CD4-positive, alpha-beta memory T cell (primary cell): ENCODE measurements around the gene MTX2. TPM values are rescaled to one million over a fixed set of nuclear protein-coding genes. Genes with fewer than 3 reads are reported as not detected.
"Not testable (repeated sequence)": the region's sequence is repeated elsewhere in the genome, so short reads cannot be mapped to it uniquely, and the experiment has no call there.

Experiments used
- CTCF ChIA-PET: fragments of 350-600 bp; sonication (Branson Sonifier 250); formaldehyde crosslinking; loops from one replicate; lab custom pipeline; 2021; ENCODE audit warnings: inconsistent platforms; ENCODE audit not compliant: partially characterized antibody; lab: Charles Lee
- POLR2A ChIA-PET: fragments of 350-600 bp; sonication (Branson Sonifier 250); formaldehyde crosslinking; loops from one replicate; lab custom pipeline; 2021; ENCODE audit not compliant: partially characterized antibody; lab: Charles Lee
- DNase-seq, 5 donors: peaks; one replicate each; pipeline versions ENCODE4 v3.0.0 to v3.0.0-alpha.2; 2020 to 2022; ENCODE audit warnings: mixed read lengths in 1 of 5
- H3K27ac ChIP-seq: one replicate; pipeline ENCODE4 v1.7.0; 2013; ENCODE audit warnings: low read depth, low read length
- H3K27me3 ChIP-seq: 2 replicates; pipeline ENCODE4 v1.7.0; 2013; ENCODE audit warnings: mild to moderate bottlenecking, low read length, moderate library complexity; ENCODE audit not compliant: insufficient read depth
- H3K36me3 ChIP-seq: 2 replicates; pipeline ENCODE4 v1.7.0; 2013; ENCODE audit warnings: mild to moderate bottlenecking, low read length, moderate library complexity; ENCODE audit not compliant: insufficient read depth
- H3K4me1 ChIP-seq: 2 replicates; pipeline ENCODE4 v1.7.0; 2013; ENCODE audit warnings: mild to moderate bottlenecking, low read length, moderate library complexity; ENCODE audit not compliant: insufficient read depth
- H3K4me3 ChIP-seq, 2 donors: one replicate each; pipeline ENCODE4 v1.7.0; 2013; ENCODE audit warnings: low read length in 2 of 2, mild to moderate bottlenecking in 1 of 2
- H3K9me3 ChIP-seq, 2 donors: one replicate each; pipeline ENCODE4 v1.7.0; 2013; ENCODE audit warnings: low read length in 2 of 2, control low read depth in 1 of 2; ENCODE audit not compliant: control insufficient read depth in 1 of 2
- H3K27ac Mint-ChIP-seq, 7 donors: one replicate each; pipeline ENCODE4 v1.8.0; 2020 to 2021; ENCODE audit warnings: mixed read lengths in 7 of 7, mild to moderate bottlenecking in 6 of 7, inconsistent platforms in 3 of 7, moderate library complexity in 3 of 7
- H3K27me3 Mint-ChIP-seq, 2 donors: one replicate each; pipeline ENCODE4 v1.8.0; 2020 to 2021; ENCODE audit warnings: mixed read lengths in 2 of 2
- H3K36me3 Mint-ChIP-seq, 2 donors: one replicate each; pipeline ENCODE4 v1.8.0; 2020 to 2021; ENCODE audit warnings: mixed read lengths in 2 of 2, inconsistent platforms in 1 of 2, mild to moderate bottlenecking in 1 of 2
- H3K4me1 Mint-ChIP-seq, 4 donors: one replicate each; pipeline ENCODE4 v1.8.0; 2020 to 2021; ENCODE audit warnings: mixed read lengths in 4 of 4, mild to moderate bottlenecking in 1 of 4
- H3K4me3 Mint-ChIP-seq, 8 donors: one replicate each; pipeline ENCODE4 v1.8.0; 2020 to 2021; ENCODE audit warnings: mixed read lengths in 8 of 8, mild to moderate bottlenecking in 7 of 8, moderate library complexity in 6 of 8, inconsistent platforms in 3 of 8
- H3K9me3 Mint-ChIP-seq, 8 donors: one replicate each; pipeline ENCODE4 v1.8.0; 2020 to 2021; ENCODE audit warnings: mixed read lengths in 8 of 8, mild to moderate bottlenecking in 5 of 8, inconsistent platforms in 3 of 8, moderate library complexity in 1 of 8
- intact Hi-C: fragments of 100-400 bp; cut with micrococcal nuclease; formaldehyde crosslinking; loops from one replicate; pipeline ENCODE4 v1.15.1; 2023
- polyA plus RNA-seq, 2 donors: library from polyadenylated mRNA; unstranded; fragments of 300-500 nt; fragmentation: Illumina TruSeq; gene quantifications; one replicate each; pipeline ENCODE4 v1.2.3, GENCODE V29; 2021
- total RNA-seq, 2 experiments: library from RNA; stranded (reverse); gene quantifications; one replicate each; pipeline ENCODE4 v1.2.3, GENCODE V29; 2021

The MTX2 gene
- total and polyA plus RNA-seq, 4 experiments from 2014 or later, result 7.6 to 24.6 (median 12.0) TPM

GRCh38 chr2:176368349-176368748, 99.1 kb downstream of the MTX2 start:
- DNase-seq, result no peak
- H3K9me3 Mint-ChIP-seq, result peaks cover 0 to 3% (median 0%) of the 10 kb centered on the region in 8 donors
- Histone ChIP-seq H3K27me3 (no peaks in the 10 kb centered on the region), H3K27ac (no peak overlapping the region), H3K4me1 (no peaks in the 10 kb centered on the region), H3K4me3 (no peak overlapping the region), H3K9me3 (no peaks in the 10 kb centered on the region), H3K36me3 (no peaks in the 10 kb centered on the region)
- no peaks in the 10 kb centered on the region for H3K4me1 Mint-ChIP-seq
- POLR2A ChIA-PET, result no interaction called here
- intact Hi-C loops, result no loop called here
- no peak overlapping the region for H3K27ac Mint-ChIP-seq
- peaks cover 7 to 8% of the 10 kb centered on the region in 2 donors for H3K27me3 Mint-ChIP-seq
- no peaks in the 10 kb centered on the region for H3K36me3 Mint-ChIP-seq
- CTCF ChIA-PET, result no interaction called here
- no peak overlapping the region for H3K4me3 Mint-ChIP-seq

GRCh38 chr2:176370467-176371171, 101.4 kb downstream of the MTX2 start:
- Histone ChIP-seq H3K36me3 (no peaks in the 10 kb centered on the region), H3K27me3 (no peaks in the 10 kb centered on the region), H3K4me1 (no peaks in the 10 kb centered on the region), H3K9me3 (no peaks in the 10 kb centered on the region), H3K27ac (no peak overlapping the region), H3K4me3 (no peak overlapping the region)
- ChIA-PET CTCF (no interaction called here), POLR2A (no interaction called here)
- Mint-ChIP-seq H3K27me3 (peaks cover 6 to 10% of the 10 kb centered on the region in 2 donors), H3K9me3 (peaks cover 0 to 3% (median 0%) of the 10 kb centered on the region in 8 donors), H3K4me1 (no peaks in the 10 kb centered on the region), H3K27ac (no peak overlapping the region), H3K36me3 (no peaks in the 10 kb centered on the region), H3K4me3 (no peak overlapping the region)
- DNase-seq, result no peak
- intact Hi-C loops, result no loop called here

DNA sequence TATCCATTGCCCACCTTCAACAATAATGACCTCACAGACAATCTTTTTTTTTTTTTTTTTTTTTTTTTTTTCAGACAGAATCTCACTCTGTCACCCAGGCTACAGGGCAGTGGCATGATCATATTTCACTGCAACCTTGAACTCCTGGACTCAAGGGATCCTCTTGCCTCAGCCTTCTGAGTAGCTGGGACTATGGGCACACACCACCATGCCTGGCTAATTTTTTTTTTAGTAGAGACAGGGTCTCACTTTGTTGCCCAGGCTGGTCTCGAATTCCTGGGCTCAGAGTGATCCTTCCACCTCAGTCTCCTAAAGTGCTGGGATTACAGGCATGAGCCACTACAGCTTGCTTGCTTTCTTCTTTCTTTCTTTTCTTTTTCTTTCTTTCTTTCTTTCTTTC, 103.9 kb downstream of the MTX2 start:
- CTCF ChIA-PET, H3K27me3 Mint-ChIP-seq, H3K27ac Mint-ChIP-seq: not testable (repeated sequence)

GRCh38 chr2:176378323-176378722, 109.1 kb downstream of the MTX2 start:
- Histone ChIP-seq H3K4me1 (no peaks in the 10 kb centered on the region), H3K36me3 (no peaks in the 10 kb centered on the region), H3K4me3 (no peak overlapping the region), H3K9me3 (no peaks in the 10 kb centered on the region), H3K27me3 (no peaks in the 10 kb centered on the region), H3K27ac (no peak overlapping the region)
- CTCF ChIA-PET, result no interaction called here
- H3K4me3 Mint-ChIP-seq, result no peak overlapping the region
- intact Hi-C loops, result no loop called here
- H3K27ac Mint-ChIP-seq, result no peak overlapping the region
- no peaks in the 10 kb centered on the region for H3K4me1 Mint-ChIP-seq
- peaks cover 0 to 29% (median 15%) of the 10 kb centered on the region in 8 donors for H3K9me3 Mint-ChIP-seq
- POLR2A ChIA-PET, result no interaction called here
- no peaks in the 10 kb centered on the region for H3K36me3 Mint-ChIP-seq
- no peak for DNase-seq
- H3K27me3 Mint-ChIP-seq, result peaks cover 0 to 8% of the 10 kb centered on the region in 2 donors

More for the DNA sequence above, 103.9 kb downstream of the MTX2 start:
- DNase-seq, H3K4me3 Mint-ChIP-seq, intact Hi-C loops, H3K4me1 Mint-ChIP-seq, H3K36me3 ChIP-seq, H3K4me3 ChIP-seq, H3K36me3 Mint-ChIP-seq, H3K27ac ChIP-seq, H3K4me1 ChIP-seq, H3K9me3 ChIP-seq, H3K9me3 Mint-ChIP-seq, H3K27me3 ChIP-seq, POLR2A ChIA-PET: not testable (repeated sequence)

GRCh38 chr2:176380341-176380740, 111.1 kb downstream of the MTX2 start:
- no peak overlapping the region for H3K4me3 ChIP-seq
- ChIA-PET CTCF (no interaction called here), POLR2A (no interaction called here)
- Mint-ChIP-seq H3K36me3 (no peaks in the 10 kb centered on the region), H3K4me3 (no peak overlapping the region), H3K27ac (no peak overlapping the region), H3K27me3 (peaks cover 0 to 6% of the 10 kb centered on the region in 2 donors), H3K9me3 (peaks cover 0 to 29% (median 15%) of the 10 kb centered on the region in 8 donors), H3K4me1 (no peaks in the 10 kb centered on the region)
- H3K9me3 ChIP-seq, result no peaks in the 10 kb centered on the region
- no peak overlapping the region for H3K27ac ChIP-seq
- DNase-seq, result no peak
- H3K27me3 ChIP-seq, result no peaks in the 10 kb centered on the region
- no peaks in the 10 kb centered on the region for H3K4me1 ChIP-seq
- intact Hi-C loops, result no loop called here
- no peaks in the 10 kb centered on the region for H3K36me3 ChIP-seq

- H3K27ac ChIP-seq, result no peak overlapping the region
- no peaks in the 10 kb centered on the region for H3K27me3 ChIP-seq
- Mint-ChIP-seq H3K27ac (no peak overlapping the region), H3K9me3 (peaks cover 0 to 23% (median 13%) of the 10 kb centered on the region in 8 donors), H3K36me3 (no peaks in the 10 kb centered on the region), H3K4me3 (no peak overlapping the region), H3K27me3 (peaks cover 9 to 12% of the 10 kb centered on the region in 2 donors), H3K4me1 (no peaks in the 10 kb centered on the region)
- H3K4me3 ChIP-seq, result no peak overlapping the region
- no peaks in the 10 kb centered on the region for H3K4me1 ChIP-seq
- DNase-seq, result no peak
- ChIA-PET CTCF (no interaction called here), POLR2A (no interaction called here)
- no peaks in the 10 kb centered on the region for H3K36me3 ChIP-seq
- intact Hi-C loops, result no loop called here
- H3K9me3 ChIP-seq, result no peaks in the 10 kb centered on the region
These were observed 113.9 kb downstream of the MTX2 start for GRCh38 chr2:176383100-176383499.

GRCh38 chr2:176383836-176384442, 114.7 kb downstream of the MTX2 start:
- Mint-ChIP-seq H3K4me1 (no peaks in the 10 kb centered on the region), H3K36me3 (no peaks in the 10 kb centered on the region)
- intact Hi-C loops, result no loop called here

More at GRCh38 chr2:176383836-176384442, 114.7 kb downstream of the MTX2 start:
- ChIA-PET POLR2A (no interaction called here), CTCF (no interaction called here)
- no peak overlapping the region for H3K4me3 Mint-ChIP-seq
- DNase-seq, result no peak
- H3K9me3 Mint-ChIP-seq, result peaks cover 0 to 14% (median 8%) of the 10 kb centered on the region in 8 donors
- no peaks in the 10 kb centered on the region for H3K4me1 ChIP-seq
- H3K9me3 ChIP-seq, result no peaks in the 10 kb centered on the region
- no peak overlapping the region for H3K27ac Mint-ChIP-seq
- H3K27ac ChIP-seq, result no peak overlapping the region
- H3K36me3 ChIP-seq, result no peaks in the 10 kb centered on the region
- H3K27me3 Mint-ChIP-seq, result peaks cover 9 to 14% of the 10 kb centered on the region in 2 donors
- no peaks in the 10 kb centered on the region for H3K27me3 ChIP-seq
- H3K4me3 ChIP-seq, result no peak overlapping the region
